Gastrocnemius medialis (tissue), 4 donors: ENCODE data around the gene CNOT4.

Source experiments
- CTCF ChIP-seq, 5 experiments: fragments of 450-650 bp in 3 of 5; fragments of 200-600 bp in 2 of 5; sonication (generic) in 2 of 5; IDR thresholded peaks in 4 of 5; conservative IDR thresholded peaks in 1 of 5; 1 replicate in 4 of 5; 2 replicates in 1 of 5; pipeline ENCODE4 v1.5.1; 2016 to 2019; ENCODE audit warnings: antibody characterized with exemption in 5 of 5, mild to moderate bottlenecking in 3 of 5, moderate library complexity in 3 of 5
- POLR2A ChIP-seq, 2 donors: fragments of 450-650 bp; IDR thresholded peaks; one replicate each; pipeline ENCODE4 v1.6.1; 2017; ENCODE audit warnings: antibody characterized with exemption in 2 of 2, mild to moderate bottlenecking in 2 of 2, moderate library complexity in 2 of 2

DNA sequence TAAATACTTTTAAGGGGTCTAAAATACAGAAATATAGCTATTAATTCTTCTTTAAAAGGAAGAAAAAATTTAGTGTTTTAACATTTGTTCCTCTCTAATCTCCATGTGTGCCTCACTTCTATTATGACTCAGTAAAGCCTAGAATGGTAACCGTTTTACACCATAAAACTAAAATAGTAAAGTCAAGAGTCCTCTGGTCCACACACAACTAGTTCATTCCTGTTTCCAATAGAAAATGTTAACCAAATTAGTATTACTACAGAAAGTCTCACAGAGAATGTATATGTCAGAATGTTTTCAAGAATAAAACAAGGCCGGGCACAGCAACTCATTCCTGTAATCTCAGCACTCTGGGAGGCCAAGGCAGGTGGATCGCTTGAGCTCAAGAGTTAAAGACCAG lies 55.8 kb downstream of the CNOT4 start:
- no peak for TF ChIP-seq CTCF (IDR thresholded peaks at IDR 0.05 in 4 of 5, conservative IDR thresholded peaks at IDR 0.05 in 1 of 5)
- TF ChIP-seq POLR2A (IDR thresholded peaks at IDR 0.05): no peak
